IMR-90 (cell line): Measurements from ENCODE around the gene BRPF1. TPM values are rescaled to one million over a fixed set of nuclear protein-coding genes. Genes with fewer than 3 reads are reported as not detected.

Source experiments
- ATAC-seq: fragments of 200-7000 bp; cut with Tn5 transposase; 2 replicates; pipeline ENCODE4 v1.9.1; 2020; ENCODE audit warnings: low read depth, mild to moderate bottlenecking, moderate library complexity
- BruUV-seq: library from RNA; stranded (reverse); fragments of 400-500 nt; replicated peaks from 2 replicates; lab custom pipeline; 2021; lab: Mats Ljungman, UMichigan
- CTCF ChIA-PET: fragments of 300-600 bp; formaldehyde crosslinking; extraction: SDS; loops from one replicate; lab custom pipeline; 2021; ENCODE audit warnings: antibody characterized with exemption; lab: Yijun Ruan, JAX
- POLR2A ChIA-PET: fragments of 300-600 bp; sonication (Branson Sonifier 250); formaldehyde crosslinking; loops from one replicate; lab custom pipeline; 2022; ENCODE audit warnings: antibody characterized with exemption; ENCODE audit not compliant: unreplicated experiment; lab: Charles Lee
- DNase-seq: peaks from one replicate; pipeline ENCODE4 v3.0.0; 2013
- H2AFZ ChIP-seq: replicated peaks from 2 replicates; pipeline ENCODE3; 2013; ENCODE audit warnings: low read length, mild to moderate bottlenecking; ENCODE audit not compliant: poor library complexity
- H2AK5ac ChIP-seq: 2 replicates; pipeline ENCODE4 v1.6.1; 2013; ENCODE audit warnings: low read depth, low read length, inconsistent platforms
- H2AK9ac ChIP-seq: replicated peaks from 2 replicates; pipeline ENCODE3; 2013; ENCODE audit warnings: mild to moderate bottlenecking, low read depth, low read length, moderate library complexity; ENCODE audit not compliant: poor library complexity
- H2BK120ac ChIP-seq: 2 replicates; pipeline ENCODE4 v1.6.1; 2013; ENCODE audit warnings: low read depth, low read length, inconsistent platforms
- H2BK15ac ChIP-seq: 3 replicates; pipeline ENCODE4 v1.6.1; 2013; ENCODE audit warnings: low read depth, low read length, inconsistent platforms
- H2BK20ac ChIP-seq: 2 replicates; pipeline ENCODE4 v1.6.1; 2013; ENCODE audit warnings: low read depth, mild to moderate bottlenecking, inconsistent platforms, low read length, moderate library complexity
- H2BK5ac ChIP-seq: 2 replicates; pipeline ENCODE4 v1.6.1; 2013; ENCODE audit warnings: mild to moderate bottlenecking, low read depth, low read length, inconsistent platforms; ENCODE audit not compliant: poor library complexity, severe bottlenecking
- H3K14ac ChIP-seq: replicated peaks from 2 replicates; pipeline ENCODE4 v1.6.1; 2013; ENCODE audit warnings: low read depth, low read length, inconsistent platforms
- H3K18ac ChIP-seq: 2 replicates; pipeline ENCODE4 v1.6.1; 2013; ENCODE audit warnings: low read depth, low read length, control low read depth
- H3K23ac ChIP-seq: 2 replicates; pipeline ENCODE4 v1.6.1; 2013; ENCODE audit warnings: low read depth, low read length, inconsistent platforms
- H3K27ac ChIP-seq: 2 replicates; pipeline ENCODE4 v1.5.1; 2013; ENCODE audit warnings: mild to moderate bottlenecking, control low read depth, low read length; ENCODE audit not compliant: insufficient read depth
- H3K27me3 ChIP-seq: 2 replicates; pipeline ENCODE4 v1.6.1; 2013; ENCODE audit warnings: low read length; ENCODE audit not compliant: control insufficient read depth, insufficient read depth
- H3K36me3 ChIP-seq: 2 replicates; pipeline ENCODE4 v1.6.1; 2013; ENCODE audit warnings: low read length, mixed read lengths; ENCODE audit not compliant: control insufficient read depth, insufficient read depth
- H3K4ac ChIP-seq: 2 replicates; pipeline ENCODE4 v1.6.1; 2013; ENCODE audit warnings: low read depth, low read length, inconsistent platforms
- H3K4me1 ChIP-seq: 2 replicates; pipeline ENCODE4 v1.6.1; 2013; ENCODE audit warnings: low read length, mixed read lengths; ENCODE audit not compliant: control insufficient read depth, insufficient read depth
- H3K4me2 ChIP-seq: 2 replicates; pipeline ENCODE4 v1.6.1; 2013; ENCODE audit warnings: low read depth, mild to moderate bottlenecking, control low read depth, low read length, moderate library complexity
- H3K4me3 ChIP-seq: 2 replicates; pipeline ENCODE4 v1.5.1; 2013; ENCODE audit warnings: low read depth, mild to moderate bottlenecking, control low read depth, low read length, moderate library complexity; ENCODE audit not compliant: insufficient read depth
- H3K56ac ChIP-seq: 2 replicates; pipeline ENCODE4 v1.6.1; 2013; ENCODE audit warnings: low read length, inconsistent platforms; ENCODE audit not compliant: insufficient read depth; ENCODE audit errors: extremely low read depth
- H3K79me1 ChIP-seq, 2 experiments: 2 replicates each; pipeline ENCODE4 v1.6.1; 2013; ENCODE audit warnings: low read length in 2 of 2, inconsistent platforms in 1 of 2, low read depth in 1 of 2
- H3K9ac ChIP-seq: 2 replicates; pipeline ENCODE4 v1.6.1; 2013; ENCODE audit warnings: low read depth, low read length, control low read depth
- H3K9me1 ChIP-seq: 2 replicates; pipeline ENCODE4 v1.6.1; 2013; ENCODE audit warnings: low read length, inconsistent platforms; ENCODE audit not compliant: insufficient read depth
- H3K9me3 ChIP-seq: 2 replicates; pipeline ENCODE4 v1.6.1; 2013; ENCODE audit warnings: low read length; ENCODE audit not compliant: control insufficient read depth, insufficient read depth
- H4K20me1 ChIP-seq: 2 replicates; pipeline ENCODE4 v1.6.1; 2013; ENCODE audit warnings: low read length, inconsistent platforms; ENCODE audit not compliant: insufficient read depth
- H4K5ac ChIP-seq: 2 replicates; pipeline ENCODE4 v1.6.1; 2013; ENCODE audit warnings: mild to moderate bottlenecking, low read depth, low read length, control low read depth
- H4K8ac ChIP-seq, 2 experiments: 2 replicates each; pipeline ENCODE4 v1.6.1; 2013; ENCODE audit warnings: low read depth in 2 of 2, low read length in 2 of 2, control low read depth in 1 of 2, inconsistent platforms in 1 of 2
- H4K91ac ChIP-seq: 2 replicates; pipeline ENCODE4 v1.6.1; 2013; ENCODE audit warnings: low read depth, low read length, inconsistent platforms; ENCODE audit not compliant: insufficient read depth
- CEBPB ChIP-seq: IDR thresholded peaks from 2 replicates; pipeline ENCODE4 v1.6.1; 2012; ENCODE audit warnings: low read depth, low read length, improper control_type of control experiment
- CHD1 ChIP-seq: IDR thresholded peaks from 2 replicates; pipeline ENCODE4 v1.6.1; 2012; ENCODE audit warnings: low read depth, low read length, improper control_type of control experiment
- CTCF ChIP-seq: conservative IDR thresholded peaks from 2 replicates; pipeline ENCODE4 v1.5.1; 2012; ENCODE audit warnings: mild to moderate bottlenecking, low read depth, low read length, improper control_type of control experiment
- MAFK ChIP-seq: IDR thresholded peaks from 2 replicates; pipeline ENCODE4 v1.6.1; 2012; ENCODE audit warnings: low read depth, low read length, improper control_type of control experiment
- MAZ ChIP-seq: IDR thresholded peaks from 2 replicates; pipeline ENCODE4 v1.6.1; 2012; ENCODE audit warnings: low read depth, mild to moderate bottlenecking, low read length, improper control_type of control experiment, moderate library complexity, borderline replicate concordance
- NFE2L2 ChIP-seq: fragments of 150-350 bp; IDR thresholded peaks from 2 replicates; pipeline ENCODE4 v1.6.1; 2016; ENCODE audit warnings: low read depth, mild to moderate bottlenecking, low read length
- POLR2A ChIP-seq: IDR thresholded peaks from 2 replicates; pipeline ENCODE4 v1.6.1; 2012; ENCODE audit warnings: mild to moderate bottlenecking, low read depth, low read length
- RAD21 ChIP-seq: IDR thresholded peaks from 2 replicates; pipeline ENCODE4 v1.6.1; 2012; ENCODE audit warnings: low read length, improper control_type of control experiment
- SMC3 ChIP-seq: fragments of 150-350 bp; IDR thresholded peaks from 2 replicates; pipeline ENCODE4 v1.6.1; 2016; ENCODE audit warnings: low read depth, mild to moderate bottlenecking, antibody characterized with exemption, low read length, moderate library complexity
- WGBS, 2 experiments: methylation state at CpG; one replicate each; pipeline versions ENCODE4 v1.1.5 to v1.1.7; 2013; ENCODE audit warnings: missing lambda C conversion rate in 2 of 2; ENCODE audit not compliant: insufficient read length in 1 of 2; ENCODE audit errors: extremely low coverage in 2 of 2; 5-methylcytosine and 5-hydroxymethylcytosine counted together
- dilution Hi-C: fragments of 300-500 bp; cut with HindIII; formaldehyde crosslinking; loops from one replicate; pipeline ENCODE4 v1.14.3; 2018; ENCODE audit warnings: low sequenced_read_pairs; ENCODE audit not compliant: unreplicated experiment
- in situ Hi-C: fragments of 300-500 bp; cut with MboI; formaldehyde crosslinking; loops from 3 replicates; pipeline ENCODE4 v1.14.3; 2019; ENCODE audit warnings: low sequenced_read_pairs, inconsistent platforms, mixed read lengths
- intact Hi-C: fragments of 100-400 bp; cut with micrococcal nuclease; formaldehyde crosslinking; loops from 2 replicates; pipeline ENCODE4 v1.10.0; 2022
- polyA plus RNA-seq, 3 experiments: library from polyadenylated mRNA; depleted of rRNA; stranded (reverse); fragments of >200 nt; gene quantifications; 2 replicates each; pipeline ENCODE4 v1.2.3, GENCODE V29; 2012; ENCODE audit warnings: low replicate concordance in 1 of 3
- total RNA-seq: library from RNA; depleted of rRNA; stranded (reverse); fragments of >200 nt; gene quantifications from 2 replicates; pipeline ENCODE4 v1.2.3, GENCODE V29; 2012
- TF ChIP-seq, protein P1 (sequence below): fragments of 150-350 bp; IDR thresholded peaks from 2 replicates; pipeline ENCODE4 v1.6.1; 2016; ENCODE audit warnings: low read depth, mild to moderate bottlenecking, low read length, moderate library complexity, borderline replicate concordance

The BRPF1 gene
- total and polyA plus RNA-seq, 2 of the 4 experiments (the other 2 are of a cell fraction): 13.6 to 15.6 TPM

DNA sequence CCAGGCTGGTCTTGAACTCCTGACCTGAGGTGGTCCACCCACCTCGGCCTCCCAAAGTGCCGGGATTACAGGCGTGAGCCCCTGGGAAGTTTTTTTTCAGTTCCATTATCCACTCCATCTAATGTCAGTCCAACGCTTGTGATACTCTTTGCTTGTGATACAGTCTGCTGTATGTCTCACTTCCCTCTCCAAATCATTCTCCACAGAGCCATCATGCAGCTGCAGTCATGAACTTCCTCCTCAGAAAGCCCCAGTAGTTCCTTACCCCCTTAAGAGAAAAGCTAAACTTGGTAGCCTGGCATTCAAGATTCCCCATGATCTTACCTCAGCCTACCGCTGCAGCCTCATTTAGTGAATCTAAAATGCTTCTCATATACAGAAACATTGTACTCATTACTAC lies 63.7 kb downstream of the BRPF1 start:
- H2BK20ac ChIP-seq: no peak overlapping the region
- H3K27ac ChIP-seq: no peak overlapping the region
- H3K23ac ChIP-seq: no peak overlapping the region
- no peak overlapping the region for H3K14ac ChIP-seq
- no peak overlapping the region for H3K4me3 ChIP-seq
- dilution Hi-C loops (no loop called here), intact Hi-C loops (no loop called here), in situ Hi-C loops (no loop called here)
- H3K4me2 ChIP-seq: no peak overlapping the region
- H3K27me3 ChIP-seq: no peaks in the 10 kb centered on the region
- H2AK5ac ChIP-seq: no peak overlapping the region
- 86% methylated on average over 1 of the region's 5 CpGs; no CpG with 5 or more reads in 1 of the 2 experiments for WGBS, 2 experiments
- DNase-seq: no peak
- no peak overlapping the region for H4K5ac ChIP-seq
- ChIA-PET POLR2A (no interaction called here), CTCF (no interaction called here)
- no peak for ATAC-seq
- H3K18ac ChIP-seq: no peak overlapping the region
- no peak overlapping the region for H2BK5ac ChIP-seq
- H3K9me3 ChIP-seq: no peaks in the 10 kb centered on the region
- no peak overlapping the region for H2AFZ ChIP-seq
- H4K91ac ChIP-seq: no peak overlapping the region
- no peak overlapping the region for H3K9ac ChIP-seq
- H3K4me1 ChIP-seq: peaks cover 9% of the 10 kb centered on the region
- no peak overlapping the region for H2AK9ac ChIP-seq
- H4K20me1 ChIP-seq: peaks cover 31% of the 10 kb centered on the region; the same call in 1 of the 2 replicates
- TF ChIP-seq, protein P1, sequence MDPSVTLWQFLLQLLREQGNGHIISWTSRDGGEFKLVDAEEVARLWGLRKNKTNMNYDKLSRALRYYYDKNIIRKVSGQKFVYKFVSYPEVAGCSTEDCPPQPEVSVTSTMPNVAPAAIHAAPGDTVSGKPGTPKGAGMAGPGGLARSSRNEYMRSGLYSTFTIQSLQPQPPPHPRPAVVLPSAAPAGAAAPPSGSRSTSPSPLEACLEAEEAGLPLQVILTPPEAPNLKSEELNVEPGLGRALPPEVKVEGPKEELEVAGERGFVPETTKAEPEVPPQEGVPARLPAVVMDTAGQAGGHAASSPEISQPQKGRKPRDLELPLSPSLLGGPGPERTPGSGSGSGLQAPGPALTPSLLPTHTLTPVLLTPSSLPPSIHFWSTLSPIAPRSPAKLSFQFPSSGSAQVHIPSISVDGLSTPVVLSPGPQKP: no peak
- TF ChIP-seq CTCF (no peak), MAFK (no peak), NFE2L2 (no peak), CEBPB (no peak), RAD21 (no peak), CHD1 (no peak), POLR2A (no peak), SMC3 (no peak), MAZ (no peak)
- no peak overlapping the region for H3K4ac ChIP-seq
- H3K36me3 ChIP-seq: peaks cover 40% of the 10 kb centered on the region
- H3K56ac ChIP-seq: no peak overlapping the region
- H2BK15ac ChIP-seq: no peak overlapping the region; the same call in 2 of the 3 replicates
- H2BK120ac ChIP-seq: no peak overlapping the region
- no peak overlapping the region for H4K8ac ChIP-seq
- H3K79me1 ChIP-seq: peaks cover 45 to 66% of the 10 kb centered on the region in 2 experiments
- no TSS peak for BruUV-seq
- peaks cover 14% of the 10 kb centered on the region for H3K9me1 ChIP-seq
